GM12891 (cell line): Measurements from ENCODE around the gene ESPNL.

Experiments
- DNase-seq: peaks from one replicate; pipeline ENCODE4 v3.0.0; 2011; ENCODE audit warnings: low spot score; ENCODE audit not compliant: insufficient read length
- FAIRE-seq: peaks from 2 replicates; lab custom pipeline; 2011; peaks lifted over from hg19 to GRCh38; lab: Jason Lieb, UNC
- PAX5 ChIP-seq: IDR thresholded peaks from 2 replicates; pipeline ENCODE4 v1.6.1; 2011; ENCODE audit warnings: low read length, moderate library complexity, mild to moderate bottlenecking; ENCODE audit not compliant: insufficient read depth, severe bottlenecking
- POLR2A ChIP-seq: IDR thresholded peaks from 2 replicates; pipeline ENCODE4 v1.6.1; 2011; ENCODE audit warnings: low read depth, low read length, control low read depth
- POLR2AphosphoS5 ChIP-seq: IDR thresholded peaks from 2 replicates; pipeline ENCODE4 v1.6.1; 2011; ENCODE audit warnings: low read depth, low read length, control low read depth
- POU2F2 ChIP-seq: IDR thresholded peaks from 2 replicates; pipeline ENCODE4 v1.6.1; 2011; ENCODE audit warnings: low read depth, mild to moderate bottlenecking, control low read depth, low read length, moderate library complexity
- SPI1 ChIP-seq: IDR thresholded peaks from 2 replicates; pipeline ENCODE4 v1.6.1; 2011; ENCODE audit warnings: low read depth, low read length, control low read depth
- TAF1 ChIP-seq: IDR thresholded peaks from 2 replicates; pipeline ENCODE4 v1.6.1; 2011; ENCODE audit warnings: low read depth, low read length, control low read depth

ESPNL gene

GRCh38 chr2:238090887-238091286 lies 9.3 kb upstream of the ESPNL start:
- TF ChIP-seq TAF1 (no peak), POLR2A (no peak), SPI1 (no peak), POLR2AphosphoS5 (no peak), PAX5 (no peak), POU2F2 (no peak)
- no peak for FAIRE-seq
- no peak for DNase-seq

GRCh38 chr2:238091436-238092060 lies 8.6 kb upstream of the ESPNL start:
- no peak for TF ChIP-seq PAX5
- no peak for TF ChIP-seq POLR2A
- no peak for TF ChIP-seq SPI1
- no peak for TF ChIP-seq TAF1
- TF ChIP-seq POLR2AphosphoS5: no peak
- FAIRE-seq (no peak), DNase-seq (no peak)

DNA sequence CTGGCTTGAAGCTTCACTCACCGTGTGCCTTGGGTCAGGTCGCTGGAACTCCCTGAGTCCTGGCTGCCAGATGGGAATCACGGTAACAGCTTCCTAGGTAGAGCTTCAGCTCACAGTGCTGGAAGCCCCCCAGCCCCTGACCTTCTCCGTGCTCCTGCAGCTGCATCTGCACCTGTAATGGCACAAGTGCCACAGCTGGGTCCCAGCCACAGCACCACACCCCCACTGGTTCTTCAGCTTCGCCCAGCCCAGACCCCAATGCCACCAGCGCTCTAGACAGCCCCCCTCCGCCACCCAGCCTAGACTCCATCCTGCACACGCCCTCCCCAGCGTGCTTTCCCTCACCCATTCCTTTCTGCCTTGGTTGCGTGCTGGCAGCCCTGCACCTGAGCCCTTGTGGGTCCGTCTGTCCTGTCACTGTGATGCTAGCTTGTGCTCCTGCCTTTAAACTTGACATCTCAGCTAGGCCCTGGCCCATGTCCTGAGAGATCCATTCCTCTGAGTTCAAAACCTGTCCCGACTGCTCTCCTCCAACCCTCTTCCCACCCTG lies 7.6 kb upstream of the ESPNL start:
- TF ChIP-seq POU2F2 (no peak), SPI1 (no peak), POLR2A (no peak)
- FAIRE-seq (no peak), DNase-seq (no peak)

- TF ChIP-seq POLR2A (no peak), PAX5 (no peak), POU2F2 (no peak), TAF1 (no peak), POLR2AphosphoS5 (no peak), SPI1 (no peak)
- DNase-seq (no peak), FAIRE-seq (no peak)
Measured at GRCh38 chr2:238093181-238094140, 6.7 kb upstream of the ESPNL start.

GRCh38 chr2:238094438-238095022 lies 5.6 kb upstream of the ESPNL start:
- no peak for FAIRE-seq
- no peak for DNase-seq
- TF ChIP-seq POLR2AphosphoS5: no peak
- TF ChIP-seq POU2F2: no peak
- no peak for TF ChIP-seq SPI1
- TF ChIP-seq PAX5: no peak
- no peak for TF ChIP-seq TAF1
- TF ChIP-seq POLR2A: no peak

DNA sequence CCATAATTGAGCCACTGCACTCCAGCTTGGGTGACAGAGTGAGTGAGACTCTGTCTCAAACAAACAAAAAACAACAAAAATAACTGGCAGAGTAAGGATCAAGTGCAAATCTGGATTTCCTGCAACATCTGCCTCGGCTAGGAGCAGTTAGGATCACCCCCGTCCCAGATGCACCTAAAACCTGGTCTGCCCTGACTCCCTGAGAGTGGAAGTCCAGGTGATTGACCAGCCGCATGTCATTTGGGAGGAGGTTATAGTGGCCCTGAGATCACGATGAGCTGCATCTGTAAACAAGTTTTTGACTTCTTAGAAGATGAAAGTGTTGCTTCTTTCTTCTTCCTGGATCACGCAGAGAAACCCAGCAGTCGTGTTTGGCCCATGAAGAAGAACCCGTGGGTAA lies 5.0 kb upstream of the ESPNL start:
- FAIRE-seq: no peak
- no peak for DNase-seq
- TF ChIP-seq POLR2A: no peak
- TF ChIP-seq POU2F2: no peak
- no peak for TF ChIP-seq PAX5
- TF ChIP-seq POLR2AphosphoS5: no peak
- no peak for TF ChIP-seq TAF1
- no peak for TF ChIP-seq SPI1

GRCh38 chr2:238096311-238097011 lies 3.7 kb upstream of the ESPNL start:
- FAIRE-seq (no peak), DNase-seq (no peak)
- TF ChIP-seq TAF1 (no peak), SPI1 (no peak), PAX5 (no peak), POU2F2 (no peak), POLR2AphosphoS5 (no peak), POLR2A (no peak)

GRCh38 chr2:238097201-238097987 lies 2.7 kb upstream of the ESPNL start:
- DNase-seq: no peak
- no peak for FAIRE-seq
- TF ChIP-seq TAF1: no peak
- TF ChIP-seq POLR2AphosphoS5: no peak
- no peak for TF ChIP-seq PAX5
- TF ChIP-seq POU2F2: no peak
- no peak for TF ChIP-seq POLR2A
- no peak for TF ChIP-seq SPI1
